Transverse colon (tissue), 4 donors: ENCODE results near the gene NRIP3. TPM values are rescaled to one million over a fixed set of nuclear protein-coding genes. Genes with fewer than 3 reads are reported as not detected.
A peak's percentile ranks its signal among the peaks of the same experiment; 100 is the strongest.

Source experiments
- DNase-seq: peaks from one replicate; pipeline ENCODE4 v3.0.0-alpha.2; 2019
- H3K27ac ChIP-seq, 4 donors: fragments of 200-600 bp; sonication (generic); 2 replicates each; pipeline ENCODE4 v1.5.1; 2016 to 2018; ENCODE audit warnings: inconsistent platforms in 4 of 4
- H3K27me3 ChIP-seq: fragments of 200-600 bp; sonication (generic); 2 replicates; pipeline ENCODE4 v1.5.1; 2017; ENCODE audit warnings: inconsistent platforms
- H3K36me3 ChIP-seq, 4 donors: fragments of 200-600 bp; sonication (generic); 2 replicates each; pipeline ENCODE4 v1.5.1; 2017 to 2019; ENCODE audit warnings: inconsistent platforms in 4 of 4
- H3K4me1 ChIP-seq, 4 donors: fragments of 200-600 bp; sonication (generic); 2 replicates each; pipeline ENCODE4 v1.5.1; 2017 to 2020; ENCODE audit warnings: inconsistent platforms in 4 of 4
- H3K4me3 ChIP-seq, 4 donors: fragments of 200-600 bp; sonication (generic); 1 replicate in 1 of 4; 2 replicates in 3 of 4; pipeline versions ENCODE4 v1.5.1 to v1.6.1; 2017 to 2019; ENCODE audit warnings: inconsistent platforms in 4 of 4
- H3K9me3 ChIP-seq, 2 donors: fragments of 200-600 bp; sonication (generic); 2 replicates each; pipeline ENCODE4 v1.5.1; 2017 to 2019; ENCODE audit warnings: inconsistent platforms in 2 of 2
- CTCF ChIP-seq, 5 experiments: fragments of 200-600 bp in 3 of 5; fragments of 450-650 bp in 2 of 5; sonication (generic) in 3 of 5; IDR thresholded peaks; 1 replicate in 2 of 5; 2 replicates in 3 of 5; pipeline ENCODE4 v1.5.1; 2016 to 2017; ENCODE audit warnings: antibody characterized with exemption in 5 of 5, inconsistent platforms in 3 of 5, mild to moderate bottlenecking in 2 of 5, moderate library complexity in 1 of 5
- EP300 ChIP-seq: sonication (generic); formaldehyde crosslinking; IDR thresholded peaks from one replicate; pipeline ENCODE4 v1.6.1; 2017; ENCODE audit warnings: antibody characterized with exemption, low read depth
- POLR2A ChIP-seq: fragments of 450-650 bp; IDR thresholded peaks from one replicate; pipeline ENCODE4 v1.6.1; 2016; ENCODE audit warnings: antibody characterized with exemption, mild to moderate bottlenecking, moderate library complexity
- POLR2AphosphoS5 ChIP-seq, 3 donors: sonication (generic); formaldehyde crosslinking; IDR thresholded peaks; one replicate each; pipeline ENCODE4 v1.6.1; 2016; ENCODE audit warnings: antibody characterized with exemption in 3 of 3
- WGBS, 2 donors: methylation state at CpG; one replicate each; pipeline ENCODE4 v1.1.5; 2018; ENCODE audit warnings: low coverage in 1 of 2; 5-methylcytosine and 5-hydroxymethylcytosine counted together
- in situ Hi-C, 4 donors: fragments of 200-750 bp; cut with MboI; loops; one replicate each; pipeline versions ENCODE4 v1.15.0 to v1.15.1; 2017; ENCODE audit warnings: low sequenced_read_pairs in 3 of 4, low pct_ligation_motif_present in 1 of 4, low pct_unique_long_range_greater_than_20kb in 1 of 4
- intact Hi-C: fragments of 100-400 bp; cut with DNase I; formaldehyde crosslinking; loops from one replicate; pipeline ENCODE4 v1.15.1; 2023; ENCODE audit warnings: low total_unique reads
- total RNA-seq, 4 donors: library from RNA; depleted of rRNA; stranded (reverse); fragments of >200 nt; gene quantifications; one replicate each; pipeline ENCODE4 v1.1.0, GENCODE V29; 2016

The NRIP3 gene
- total RNA-seq, 4 donors from 2014 or later: 0.82 to 1.9 TPM; not detected in 2

- intact Hi-C loops (no loop called here), in situ Hi-C loops (loop anchor here in 2 of 4 donors (25.0 kb wide), 2 partner anchors 134 to 509 kb away; no protein-coding TSS in a partner anchor)
- peaks cover 6 to 20% (median 19%) of the 10 kb centered on the region in 4 donors for H3K4me1 ChIP-seq
- H3K36me3 ChIP-seq: no peaks in the 10 kb centered on the region
- H3K4me3 ChIP-seq: peak overlapping the region; percentile 5 to 58 (median 36)
- H3K27ac ChIP-seq: peak overlapping the region in 1 of 4 donors; percentile 16
- no peaks in the 10 kb centered on the region for H3K9me3 ChIP-seq
- TF ChIP-seq CTCF (IDR thresholded peaks at IDR 0.05) (no peak), EP300 (no peak), POLR2AphosphoS5 (IDR thresholded peaks at IDR 0.05) (no peak), POLR2A (no peak)
- 14 to 21% methylated on average over 4 to 8 of the region's 8 CpGs for WGBS, 2 donors
- peaks cover 47% of the 10 kb centered on the region for H3K27me3 ChIP-seq
- DNase-seq: no peak
These were observed 755 bp downstream of the NRIP3 start for GRCh38 chr11:9002920-9003572.

- peaks cover 6 to 20% (median 19%) of the 10 kb centered on the region in 4 donors for H3K4me1 ChIP-seq
- H3K27ac ChIP-seq: no peak overlapping the region
- intact Hi-C loops: no loop called here
- TF ChIP-seq POLR2A: no peak
- TF ChIP-seq POLR2AphosphoS5 (IDR thresholded peaks at IDR 0.05): no peak
- no peak for TF ChIP-seq CTCF (IDR thresholded peaks at IDR 0.05)
- no peak for TF ChIP-seq EP300
- H3K4me3 ChIP-seq: no peak overlapping the region
- in situ Hi-C loops: loop anchor here in 2 of 4 donors (25.0 kb wide), 2 partner anchors 136 to 511 kb away; no protein-coding TSS in a partner anchor
- H3K27me3 ChIP-seq: peaks cover 47% of the 10 kb centered on the region
- DNase-seq: no peak
- WGBS, 2 donors: 79 to 95% methylated on average over 4 to 6 of the region's 6 CpGs
- H3K9me3 ChIP-seq: no peaks in the 10 kb centered on the region
- no peaks in the 10 kb centered on the region for H3K36me3 ChIP-seq
These were observed 2.1 kb downstream of the NRIP3 start for GRCh38 chr11:9001736-9002135.

GRCh38 chr11:8998017-8998416, 5.8 kb downstream of the NRIP3 start:
- intact Hi-C loops (no loop called here), in situ Hi-C loops (no loop called here)
- Histone ChIP-seq H3K27ac (no peak overlapping the region), H3K4me3 (no peak overlapping the region), H3K4me1 (peaks cover 0 to 5% (median 4%) of the 10 kb centered on the region in 4 donors), H3K9me3 (no peaks in the 10 kb centered on the region), H3K36me3 (no peaks in the 10 kb centered on the region), H3K27me3 (peaks cover 26% of the 10 kb centered on the region)
- no peak for DNase-seq
- WGBS, 2 donors: 91 to 96% methylated on average over 2 of the region's 2 CpGs
- TF ChIP-seq CTCF (IDR thresholded peaks at IDR 0.05) (no peak), POLR2AphosphoS5 (IDR thresholded peaks at IDR 0.05) (no peak), POLR2A (no peak), EP300 (no peak)

- in situ Hi-C loops: no loop called here
- 83 to 100% methylated on average over 2 to 3 of the region's 3 CpGs for WGBS, 2 donors
- no peak for TF ChIP-seq CTCF (IDR thresholded peaks at IDR 0.05)
- TF ChIP-seq EP300: no peak
- TF ChIP-seq POLR2A: no peak
- TF ChIP-seq POLR2AphosphoS5 (IDR thresholded peaks at IDR 0.05): no peak
- H3K27me3 ChIP-seq: peaks cover 20% of the 10 kb centered on the region
- H3K9me3 ChIP-seq: no peaks in the 10 kb centered on the region
- intact Hi-C loops: no loop called here
- H3K4me1 ChIP-seq: no peaks in the 10 kb centered on the region
- no peak for DNase-seq
- no peak overlapping the region for H3K27ac ChIP-seq
- no peaks in the 10 kb centered on the region for H3K36me3 ChIP-seq
- no peak overlapping the region for H3K4me3 ChIP-seq
These were observed 6.3 kb downstream of the NRIP3 start for GRCh38 chr11:8997451-8997850.
